HepG2 (cell line): Measurements from ENCODE around the gene KCNAB2. TPM values are rescaled to one million over a fixed set of nuclear protein-coding genes. Genes with fewer than 3 reads are reported as not detected.

ENCODE experiments used
- BORCS8-MEF2B ChIP-seq: sonication (generic); formaldehyde crosslinking; IDR thresholded peaks from 2 replicates; pipeline ENCODE4 v1.8.0; 2022; ENCODE audit warnings: mild to moderate bottlenecking, missing genetic modification reagents
- CENPT ChIP-seq: sonication (generic); formaldehyde crosslinking; IDR thresholded peaks from 2 replicates; pipeline ENCODE4 v1.8.0; 2022; ENCODE audit warnings: low read depth, mild to moderate bottlenecking, moderate library complexity, missing genetic modification reagents
- DMAP1 ChIP-seq: IDR thresholded peaks from 2 replicates; pipeline ENCODE4 v1.6.1; 2016
- ELF1 ChIP-seq: sonication (generic); formaldehyde crosslinking; IDR thresholded peaks from 2 replicates; pipeline ENCODE4 v1.4.0; 2020; ENCODE audit warnings: missing genetic modification reagents
- GABPB1 ChIP-seq: IDR thresholded peaks from 2 replicates; pipeline ENCODE4 v1.6.1; 2016; ENCODE audit warnings: mild to moderate bottlenecking, missing genetic modification reagents, moderate library complexity, missing compliant biosample characterization
- GATAD2A ChIP-seq: IDR thresholded peaks from 2 replicates; pipeline ENCODE4 v1.6.1; 2016
- HMG20B ChIP-seq: conservative IDR thresholded peaks from 2 replicates; pipeline ENCODE4 v1.6.1; 2016; ENCODE audit warnings: missing genetic modification reagents, missing compliant biosample characterization
- HNRNPL ChIP-seq: fragments of 200-400 bp; formaldehyde crosslinking; IDR thresholded peaks from 2 replicates; pipeline ENCODE4 v1.6.1; 2017; ENCODE audit warnings: mild to moderate bottlenecking, low read depth, low read length
- MED1 ChIP-seq: sonication (generic); formaldehyde crosslinking; IDR thresholded peaks from 2 replicates; pipeline ENCODE4 v1.4.0; 2020; ENCODE audit warnings: missing genetic modification reagents
- MIER2 ChIP-seq: IDR thresholded peaks from 2 replicates; pipeline ENCODE4 v1.6.1; 2016; ENCODE audit warnings: missing biosample characterization, missing genetic modification reagents
- MTA1 ChIP-seq: sonication (generic); formaldehyde crosslinking; IDR thresholded peaks from 2 replicates; pipeline ENCODE4 v1.4.0; 2020; ENCODE audit warnings: missing genetic modification reagents, mild to moderate bottlenecking, borderline replicate concordance
- PAWR ChIP-seq: sonication (generic); formaldehyde crosslinking; IDR thresholded peaks from 2 replicates; pipeline ENCODE4 v1.4.0; 2020; ENCODE audit warnings: missing genetic modification reagents, mild to moderate bottlenecking, borderline replicate concordance
- PHF20 ChIP-seq: sonication (generic); formaldehyde crosslinking; IDR thresholded peaks from 2 replicates; pipeline ENCODE4 v1.5.0; 2020; ENCODE audit warnings: mild to moderate bottlenecking, missing genetic modification reagents
- SCMH1 ChIP-seq: sonication (generic); formaldehyde crosslinking; IDR thresholded peaks from 2 replicates; pipeline ENCODE4 v1.9.0; 2021; ENCODE audit warnings: missing genetic modification reagents, mild to moderate bottlenecking, borderline replicate concordance
- SNRNP70 ChIP-seq: fragments of 200-400 bp; formaldehyde crosslinking; IDR thresholded peaks from 2 replicates; pipeline ENCODE4 v1.6.1; 2017; ENCODE audit warnings: mild to moderate bottlenecking, low read depth, low read length, moderate library complexity
- U2AF2 ChIP-seq: fragments of 200-400 bp; formaldehyde crosslinking; IDR thresholded peaks from 2 replicates; pipeline ENCODE4 v1.6.1; 2017; ENCODE audit warnings: low read depth, mild to moderate bottlenecking, low read length
- ZFX ChIP-seq: sonication (generic); formaldehyde crosslinking; IDR thresholded peaks from 2 replicates; pipeline ENCODE4 v1.4.0; 2020; ENCODE audit warnings: mild to moderate bottlenecking, low read depth, missing genetic modification reagents, moderate library complexity
- ZNF274 ChIP-seq: sonication (generic); formaldehyde crosslinking; IDR thresholded peaks from 2 replicates; pipeline ENCODE4 v1.5.1; 2020; ENCODE audit warnings: mild to moderate bottlenecking, missing genetic modification reagents
- polyA plus RNA-seq, 8 experiments: library from polyadenylated mRNA; depleted of rRNA in 3 of 8; stranded (reverse) in 7 of 8; unstranded in 1 of 8; fragments of >200 nt; fragmentation: Illumina TruSeq in 4 of 8; extraction: Trizol in 4 of 8; gene quantifications; 2 replicates each; pipeline versions ENCODE4 v1.2.1 to v1.2.3, GENCODE V29; 2011 to 2016; ENCODE audit warnings: low read depth in 4 of 8, missing spikeins in 1 of 8, mixed read lengths in 1 of 8; ENCODE audit not compliant: insufficient read depth in 1 of 8
- total RNA-seq, 5 experiments: library from RNA; depleted of rRNA; stranded (reverse); fragments of >200 nt; fragmentation: Illumina TruSeq; extraction: Trizol; gene quantifications; 2 replicates each; pipeline ENCODE4 v1.2.3, GENCODE V29; 2016; ENCODE audit warnings: low read depth in 1 of 5
- TF ChIP-seq, protein P1 (sequence below): sonication (generic); formaldehyde crosslinking; IDR thresholded peaks from 2 replicates; pipeline ENCODE4 v1.4.0; 2020; ENCODE audit warnings: missing genetic modification reagents
- TF ChIP-seq, protein P2 (sequence below): IDR thresholded peaks from 2 replicates; pipeline ENCODE4 v1.6.1; 2012; ENCODE audit warnings: inconsistent platforms
- TF ChIP-seq, protein P3 (sequence below): sonication (generic); formaldehyde crosslinking; IDR thresholded peaks from 2 replicates; pipeline ENCODE4 v1.5.1; 2020; ENCODE audit warnings: missing genetic modification reagents, mild to moderate bottlenecking, borderline replicate concordance
- TF ChIP-seq, protein P4 (sequence below): sonication (generic); formaldehyde crosslinking; conservative IDR thresholded peaks from 2 replicates; pipeline ENCODE4 v1.4.0; 2020; ENCODE audit warnings: missing genetic modification reagents
- TF ChIP-seq, protein P5 (sequence below): sonication (generic); formaldehyde crosslinking; IDR thresholded peaks from 2 replicates; pipeline ENCODE4 v1.5.0; 2020; ENCODE audit warnings: missing genetic modification reagents
- TF ChIP-seq, protein P6 (sequence below): sonication (generic); formaldehyde crosslinking; IDR thresholded peaks from 2 replicates; pipeline ENCODE4 v1.8.1; 2023; ENCODE audit warnings: missing genetic modification reagents, mild to moderate bottlenecking, borderline replicate concordance

Gene KCNAB2
- total and polyA plus RNA-seq, 2 of the 13 experiments (the other 11 are each of a cell fraction or from before 2014, with no cell fraction given) = 6.2 to 8.8 TPM

DNA sequence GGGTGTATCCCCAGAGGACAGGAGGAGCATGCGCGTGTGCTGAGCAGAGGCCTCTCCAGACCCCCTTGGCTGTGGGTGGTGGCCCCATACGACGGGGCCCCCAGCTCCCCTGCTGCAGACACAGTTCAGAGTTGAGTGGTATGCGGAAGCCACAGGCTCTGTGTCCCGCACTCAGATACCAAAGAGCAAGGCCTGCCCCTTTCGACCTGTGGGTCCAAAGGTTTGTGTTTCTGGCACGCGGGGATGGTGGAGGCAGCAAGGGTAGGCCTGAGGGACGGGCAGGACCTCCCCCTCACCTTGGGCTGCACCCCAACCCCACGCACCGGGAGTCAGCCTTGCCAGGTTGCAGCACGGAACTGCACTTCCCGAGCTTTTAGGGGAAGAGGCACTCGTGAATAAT lies at the start of gene KCNAB2 (continued):
- TF ChIP-seq, protein P1, sequence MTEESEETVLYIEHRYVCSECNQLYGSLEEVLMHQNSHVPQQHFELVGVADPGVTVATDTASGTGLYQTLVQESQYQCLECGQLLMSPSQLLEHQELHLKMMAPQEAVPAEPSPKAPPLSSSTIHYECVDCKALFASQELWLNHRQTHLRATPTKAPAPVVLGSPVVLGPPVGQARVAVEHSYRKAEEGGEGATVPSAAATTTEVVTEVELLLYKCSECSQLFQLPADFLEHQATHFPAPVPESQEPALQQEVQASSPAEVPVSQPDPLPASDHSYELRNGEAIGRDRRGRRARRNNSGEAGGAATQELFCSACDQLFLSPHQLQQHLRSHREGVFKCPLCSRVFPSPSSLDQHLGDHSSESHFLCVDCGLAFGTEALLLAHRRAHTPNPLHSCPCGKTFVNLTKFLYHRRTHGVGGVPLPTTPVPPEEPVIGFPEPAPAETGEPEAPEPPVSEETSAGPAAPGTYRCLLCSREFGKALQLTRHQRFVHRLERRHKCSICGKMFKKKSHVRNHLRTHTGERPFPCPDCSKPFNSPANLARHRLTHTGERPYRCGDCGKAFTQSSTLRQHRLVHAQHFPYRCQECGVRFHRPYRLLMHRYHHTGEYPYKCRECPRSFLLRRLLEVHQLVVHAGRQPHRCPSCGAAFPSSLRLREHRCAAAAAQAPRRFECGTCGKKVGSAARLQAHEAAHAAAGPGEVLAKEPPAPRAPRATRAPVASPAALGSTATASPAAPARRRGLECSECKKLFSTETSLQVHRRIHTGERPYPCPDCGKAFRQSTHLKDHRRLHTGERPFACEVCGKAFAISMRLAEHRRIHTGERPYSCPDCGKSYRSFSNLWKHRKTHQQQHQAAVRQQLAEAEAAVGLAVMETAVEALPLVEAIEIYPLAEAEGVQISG (CRISPR knock-in tag) = 0 out of 2 replicates have a peak, but pooled peaks have one; percentile 18
- no peak for TF ChIP-seq BORCS8-MEF2B (CRISPR knock-in tag)
- 0 out of 2 replicates have a peak, but pooled peaks have one; percentile 25 for TF ChIP-seq HNRNPL
- TF ChIP-seq MED1 = no peak
- TF ChIP-seq, protein P2, sequence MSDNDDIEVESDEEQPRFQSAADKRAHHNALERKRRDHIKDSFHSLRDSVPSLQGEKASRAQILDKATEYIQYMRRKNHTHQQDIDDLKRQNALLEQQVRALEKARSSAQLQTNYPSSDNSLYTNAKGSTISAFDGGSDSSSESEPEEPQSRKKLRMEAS = peak; percentile 70
- 0 out of 2 replicates have a peak, but pooled peaks have one; percentile 22 for TF ChIP-seq GATAD2A (CRISPR knock-in tag)
- TF ChIP-seq, protein P3, sequence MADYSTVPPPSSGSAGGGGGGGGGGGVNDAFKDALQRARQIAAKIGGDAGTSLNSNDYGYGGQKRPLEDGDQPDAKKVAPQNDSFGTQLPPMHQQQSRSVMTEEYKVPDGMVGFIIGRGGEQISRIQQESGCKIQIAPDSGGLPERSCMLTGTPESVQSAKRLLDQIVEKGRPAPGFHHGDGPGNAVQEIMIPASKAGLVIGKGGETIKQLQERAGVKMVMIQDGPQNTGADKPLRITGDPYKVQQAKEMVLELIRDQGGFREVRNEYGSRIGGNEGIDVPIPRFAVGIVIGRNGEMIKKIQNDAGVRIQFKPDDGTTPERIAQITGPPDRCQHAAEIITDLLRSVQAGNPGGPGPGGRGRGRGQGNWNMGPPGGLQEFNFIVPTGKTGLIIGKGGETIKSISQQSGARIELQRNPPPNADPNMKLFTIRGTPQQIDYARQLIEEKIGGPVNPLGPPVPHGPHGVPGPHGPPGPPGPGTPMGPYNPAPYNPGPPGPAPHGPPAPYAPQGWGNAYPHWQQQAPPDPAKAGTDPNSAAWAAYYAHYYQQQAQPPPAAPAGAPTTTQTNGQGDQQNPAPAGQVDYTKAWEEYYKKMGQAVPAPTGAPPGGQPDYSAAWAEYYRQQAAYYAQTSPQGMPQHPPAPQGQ (CRISPR knock-in tag) = no peak
- no peak for TF ChIP-seq CENPT (CRISPR knock-in tag)
- TF ChIP-seq DMAP1 = peak; percentile 26; the same call in 1 of the 2 replicates
- TF ChIP-seq PHF20 = 0 out of 2 replicates have a peak, but pooled peaks have one; percentile 27
- TF ChIP-seq ZNF274 (CRISPR knock-in tag) = no peak
- no peak for TF ChIP-seq SNRNP70
- peak; percentile 72; the same call in 1 of the 2 replicates for TF ChIP-seq MTA1 (CRISPR knock-in tag)
- TF ChIP-seq ZFX (CRISPR knock-in tag) = peak; percentile 71
- no peak for TF ChIP-seq U2AF2
- TF ChIP-seq GABPB1 (CRISPR knock-in tag) = no peak
- no peak for TF ChIP-seq SCMH1 (CRISPR knock-in tag)
- peak; percentile 64; the same call in 1 of the 2 replicates for TF ChIP-seq MIER2
- TF ChIP-seq ELF1 (CRISPR knock-in tag) = peak; percentile 85
- TF ChIP-seq, protein P4, sequence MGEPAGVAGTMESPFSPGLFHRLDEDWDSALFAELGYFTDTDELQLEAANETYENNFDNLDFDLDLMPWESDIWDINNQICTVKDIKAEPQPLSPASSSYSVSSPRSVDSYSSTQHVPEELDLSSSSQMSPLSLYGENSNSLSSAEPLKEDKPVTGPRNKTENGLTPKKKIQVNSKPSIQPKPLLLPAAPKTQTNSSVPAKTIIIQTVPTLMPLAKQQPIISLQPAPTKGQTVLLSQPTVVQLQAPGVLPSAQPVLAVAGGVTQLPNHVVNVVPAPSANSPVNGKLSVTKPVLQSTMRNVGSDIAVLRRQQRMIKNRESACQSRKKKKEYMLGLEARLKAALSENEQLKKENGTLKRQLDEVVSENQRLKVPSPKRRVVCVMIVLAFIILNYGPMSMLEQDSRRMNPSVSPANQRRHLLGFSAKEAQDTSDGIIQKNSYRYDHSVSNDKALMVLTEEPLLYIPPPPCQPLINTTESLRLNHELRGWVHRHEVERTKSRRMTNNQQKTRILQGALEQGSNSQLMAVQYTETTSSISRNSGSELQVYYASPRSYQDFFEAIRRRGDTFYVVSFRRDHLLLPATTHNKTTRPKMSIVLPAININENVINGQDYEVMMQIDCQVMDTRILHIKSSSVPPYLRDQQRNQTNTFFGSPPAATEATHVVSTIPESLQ (CRISPR knock-in tag) = no peak
- TF ChIP-seq, protein P5, sequence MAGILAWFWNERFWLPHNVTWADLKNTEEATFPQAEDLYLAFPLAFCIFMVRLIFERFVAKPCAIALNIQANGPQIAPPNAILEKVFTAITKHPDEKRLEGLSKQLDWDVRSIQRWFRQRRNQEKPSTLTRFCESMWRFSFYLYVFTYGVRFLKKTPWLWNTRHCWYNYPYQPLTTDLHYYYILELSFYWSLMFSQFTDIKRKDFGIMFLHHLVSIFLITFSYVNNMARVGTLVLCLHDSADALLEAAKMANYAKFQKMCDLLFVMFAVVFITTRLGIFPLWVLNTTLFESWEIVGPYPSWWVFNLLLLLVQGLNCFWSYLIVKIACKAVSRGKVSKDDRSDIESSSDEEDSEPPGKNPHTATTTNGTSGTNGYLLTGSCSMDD = no peak
- TF ChIP-seq PAWR = no peak
- TF ChIP-seq HMG20B = no peak
- TF ChIP-seq, protein P6, sequence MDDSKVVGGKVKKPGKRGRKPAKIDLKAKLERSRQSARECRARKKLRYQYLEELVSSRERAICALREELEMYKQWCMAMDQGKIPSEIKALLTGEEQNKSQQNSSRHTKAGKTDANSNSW (CRISPR knock-in tag) = no peak
